Measurements from ENCODE around the gene GALNTL6.
A peak's percentile ranks its signal among the peaks of the same experiment; 100 is the strongest.
"Not testable (repeated sequence)": the region's sequence is repeated elsewhere in the genome, so short reads cannot be mapped to it uniquely, and the experiment has no call there.

GALNTL6 gene

GRCh38 chr4:172412851-172413580 is 599.8 kb downstream of the GALNTL6 start:
- no peak for DNase-seq

GRCh38 chr4:172428979-172429378 is 615.8 kb downstream of the GALNTL6 start:
- not testable (repeated sequence) for DNase-seq

DNA sequence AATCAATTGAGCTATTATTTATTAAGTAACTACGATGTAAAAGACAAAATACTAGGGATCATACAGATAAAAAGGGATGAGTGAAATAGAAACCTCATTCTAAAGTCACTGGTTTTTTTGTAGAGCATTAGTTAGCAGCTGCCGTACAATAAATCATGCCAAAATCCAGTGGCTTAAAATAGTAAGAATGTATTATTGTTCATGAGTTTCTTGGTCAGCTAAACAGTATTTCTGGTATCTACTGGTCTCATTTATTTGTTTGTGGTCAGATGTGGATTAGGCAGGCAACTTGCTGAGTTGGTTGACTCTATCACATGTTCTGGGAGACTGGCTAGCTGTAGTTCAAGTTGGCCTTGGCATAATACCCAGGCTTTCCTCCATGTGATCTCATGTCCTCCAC is 667.3 kb downstream of the GALNTL6 start:
- no peak for DNase-seq

- no peak for DNase-seq
These were observed 668.8 kb downstream of the GALNTL6 start for GRCh38 chr4:172481802-172482508.

GRCh38 chr4:172485007-172485406 is 671.8 kb downstream of the GALNTL6 start:
- DNase-seq = no peak

DNA sequence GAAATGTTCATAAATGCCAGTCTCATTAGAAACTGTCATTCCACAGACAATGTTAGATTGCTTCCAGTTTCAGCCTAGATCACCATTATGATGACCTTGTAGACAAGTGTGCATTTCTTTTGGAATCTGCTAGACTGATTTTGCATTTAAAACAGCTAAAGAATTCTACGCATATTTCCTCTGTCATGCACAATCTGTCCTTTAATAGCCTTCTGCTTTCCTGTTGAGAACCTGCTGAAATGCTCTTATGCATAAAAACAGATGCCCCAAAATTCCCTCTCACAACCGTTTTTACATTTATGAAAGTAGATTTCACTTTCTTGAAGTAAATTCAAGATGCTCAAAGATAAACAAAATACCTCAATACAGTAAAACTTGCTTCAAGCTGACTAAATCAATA is 673.3 kb downstream of the GALNTL6 start:
- no peak for DNase-seq

GRCh38 chr4:172489861-172490260 is 676.7 kb downstream of the GALNTL6 start:
- no peak for DNase-seq

DNA sequence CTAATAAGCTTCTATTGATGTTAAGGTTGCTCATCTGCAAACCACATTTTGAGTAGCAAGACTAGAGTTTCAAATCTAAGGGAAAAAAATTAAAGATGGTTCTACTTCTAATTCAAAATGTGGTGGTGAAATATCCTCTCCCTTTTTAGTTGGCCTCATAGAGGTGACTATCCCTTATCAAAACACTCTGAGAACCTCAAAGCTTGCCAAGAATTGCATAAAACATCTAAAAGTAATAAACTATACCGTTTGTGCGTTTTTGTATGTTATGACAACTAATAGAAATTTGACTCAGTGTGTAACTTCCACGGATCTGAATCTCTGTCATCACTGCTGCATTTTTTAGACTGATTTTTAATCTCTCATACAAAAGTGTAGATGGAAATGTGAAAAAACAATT is 682.6 kb downstream of the GALNTL6 start:
- no peak for DNase-seq

- no peak for DNase-seq
These were observed 684.1 kb downstream of the GALNTL6 start for GRCh38 chr4:172497321-172497720.

DNA sequence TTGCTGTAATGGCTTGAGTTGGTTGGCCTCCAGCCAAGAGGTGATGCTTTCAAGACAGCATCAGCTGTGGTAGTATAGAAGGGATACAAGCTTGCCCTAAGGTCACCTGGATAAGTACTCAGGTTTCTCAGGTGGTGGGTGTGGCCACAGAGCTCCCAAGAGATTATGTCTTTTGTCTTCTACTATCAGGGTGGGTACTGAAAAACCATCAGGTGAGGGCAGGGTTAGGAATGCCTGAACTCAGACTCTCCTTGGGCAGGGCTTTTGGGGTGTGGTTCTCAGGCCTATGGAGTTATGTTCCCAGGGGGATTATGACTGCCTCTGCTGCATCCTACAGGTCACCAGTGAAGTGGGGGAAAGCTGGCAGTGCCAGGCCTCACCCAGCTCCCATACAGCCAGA is 700.8 kb downstream of the GALNTL6 start:
- no peak for DNase-seq

DNA sequence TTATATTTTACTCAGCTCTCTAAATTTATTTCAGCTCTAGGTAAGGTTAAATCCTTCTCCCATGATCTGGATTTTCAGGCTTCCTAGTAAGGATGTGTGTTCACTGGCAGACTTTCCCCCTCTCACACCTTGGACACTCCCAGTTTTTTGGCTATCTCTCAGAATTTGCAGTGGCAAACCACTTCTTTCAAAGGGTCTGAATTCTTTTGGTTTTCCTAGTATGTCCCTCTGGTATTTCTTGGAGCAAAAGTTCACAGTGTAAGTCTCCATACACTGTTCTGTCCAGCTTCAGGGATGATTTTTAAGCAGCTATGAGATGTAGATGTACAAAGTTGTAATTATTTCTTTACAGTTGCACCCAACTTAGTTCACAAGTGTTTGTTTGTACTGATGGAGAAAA is 701.6 kb downstream of the GALNTL6 start:
- DNase-seq = no peak

- no peak for DNase-seq
These were observed 702.2 kb downstream of the GALNTL6 start for GRCh38 chr4:172515266-172515879.

DNA sequence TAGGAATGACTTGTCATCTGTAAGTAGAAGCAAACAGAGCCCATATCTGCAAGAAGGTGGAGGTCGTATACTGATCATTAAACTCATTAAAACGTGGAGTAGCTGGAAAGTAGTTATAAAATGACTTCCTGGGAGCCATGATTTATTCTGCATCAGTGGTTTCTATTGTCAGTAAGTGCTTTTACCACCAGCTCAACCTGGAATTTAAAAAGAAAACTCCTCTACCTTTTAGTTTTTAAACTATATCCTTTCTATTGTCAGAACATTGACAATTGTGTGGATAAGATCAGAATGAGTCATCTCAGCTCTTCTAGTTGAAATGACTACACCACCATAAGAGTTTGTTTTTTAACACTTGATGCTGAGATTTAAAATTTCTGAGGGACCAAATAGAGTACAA is 704.2 kb downstream of the GALNTL6 start:
- DNase-seq = no peak

- DNase-seq = no peak
These were observed 708.0 kb downstream of the GALNTL6 start for GRCh38 chr4:172521248-172521647.

GRCh38 chr4:172521680-172522079 is 708.5 kb downstream of the GALNTL6 start:
- DNase-seq = no peak

GRCh38 chr4:172543249-172543648 is 730.0 kb downstream of the GALNTL6 start:
- no peak for DNase-seq

DNA sequence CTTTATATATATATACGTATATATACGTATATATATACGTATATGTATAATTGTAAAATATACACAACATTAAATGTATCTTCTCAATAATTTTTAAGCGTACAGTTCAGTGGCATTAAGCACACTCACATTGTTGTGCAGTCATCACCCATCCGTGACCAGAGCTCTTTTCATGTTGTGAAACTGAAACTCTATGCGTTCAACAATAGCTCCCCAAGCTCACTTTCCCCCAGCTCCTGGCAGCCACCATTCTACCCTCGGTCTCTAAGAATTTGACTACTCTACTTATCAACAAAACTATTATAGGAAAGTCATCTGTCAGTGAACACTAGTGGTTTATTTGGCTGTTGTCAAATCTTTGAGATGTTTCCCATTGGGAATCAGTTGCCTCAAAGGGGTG is 733.6 kb downstream of the GALNTL6 start:
- DNase-seq = no peak

DNA sequence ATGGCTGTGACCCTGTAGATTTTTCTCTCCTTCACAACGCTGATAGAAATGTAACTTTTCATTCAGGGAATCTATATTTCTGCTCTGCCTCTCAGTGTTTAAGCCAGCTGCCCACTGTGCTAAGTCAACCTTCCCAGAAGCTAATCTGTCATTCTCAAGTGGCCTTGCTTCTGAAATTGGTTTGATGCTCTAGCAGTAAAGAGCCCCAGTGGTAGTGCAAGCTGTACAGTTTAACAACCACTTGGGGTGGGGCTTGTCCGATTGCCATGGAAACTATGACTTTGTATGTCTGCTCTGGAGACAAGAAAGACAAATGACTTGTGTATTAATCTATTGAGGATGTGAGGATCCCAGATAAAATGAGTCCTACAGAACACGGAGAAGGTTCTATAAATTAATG is 734.5 kb downstream of the GALNTL6 start:
- no peak for DNase-seq

- no peak for DNase-seq
These were observed 740.0 kb downstream of the GALNTL6 start for GRCh38 chr4:172553216-172553615.

DNA sequence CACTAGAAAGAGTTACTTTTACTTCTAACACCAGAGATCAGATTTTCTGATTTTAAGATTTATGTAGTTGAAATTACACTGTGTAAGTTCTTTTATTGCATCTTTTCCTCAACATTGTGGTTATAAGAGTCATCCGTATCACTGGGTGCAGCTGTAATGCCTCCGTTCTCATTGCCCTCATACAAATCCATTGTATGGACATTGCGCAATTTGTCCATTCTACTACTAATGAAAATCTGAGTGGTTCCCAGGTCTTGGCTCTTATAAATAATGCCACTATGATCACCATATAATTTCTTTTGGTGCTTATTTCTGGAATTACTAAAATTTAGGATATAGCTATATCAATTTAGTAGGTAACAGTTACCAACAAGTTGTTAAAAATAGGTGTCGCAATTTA is 741.4 kb downstream of the GALNTL6 start:
- no peak for DNase-seq

- DNase-seq = no peak
These were observed 742.5 kb downstream of the GALNTL6 start for GRCh38 chr4:172555725-172556124.

- DNase-seq = no peak
These were observed 760.7 kb downstream of the GALNTL6 start for GRCh38 chr4:172573899-172574298.

- DNase-seq = no peak
These were observed 765.5 kb downstream of the GALNTL6 start for GRCh38 chr4:172578712-172579111.

DNA sequence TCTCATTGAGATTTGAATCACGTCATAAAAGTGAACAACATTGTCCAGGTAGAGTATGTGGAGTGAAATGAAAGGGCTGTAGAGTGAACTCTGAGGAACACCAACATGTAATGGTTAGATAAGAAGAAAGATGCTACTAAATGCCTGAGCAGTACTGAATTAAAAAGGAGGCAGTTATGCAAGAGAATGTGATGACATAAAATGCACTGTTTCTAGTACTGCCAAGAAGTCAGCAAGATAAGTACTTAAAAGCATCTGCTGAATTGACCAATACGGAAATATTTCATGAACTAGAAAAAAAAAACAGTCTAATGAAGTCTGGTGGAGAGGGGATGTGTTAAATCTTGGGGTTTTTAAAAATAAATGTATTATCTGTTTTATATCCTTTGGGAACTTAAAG is 771.6 kb downstream of the GALNTL6 start:
- peak; percentile 2 for DNase-seq

All from HCEC 1CT (cell line).